Liver (tissue), 9 donors: Measurements from ENCODE around the gene PYGO2. TPM values are rescaled to one million over a fixed set of nuclear protein-coding genes. Genes with fewer than 3 reads are reported as not detected.
"Not testable (repeated sequence)": the region's sequence is repeated elsewhere in the genome, so short reads cannot be mapped to it uniquely, and the experiment has no call there.

Experiments
- DNase-seq: peaks from one replicate; pipeline ENCODE4 v3.0.0-alpha.2; 2017; ENCODE audit warnings: low spot score
- H3K27ac ChIP-seq, 2 donors: one replicate each; pipeline ENCODE4 v1.7.0; 2013; ENCODE audit warnings: inconsistent platforms in 2 of 2, low read length in 2 of 2, control low read depth in 1 of 2, low read depth in 1 of 2, mild to moderate bottlenecking in 1 of 2
- H3K27me3 ChIP-seq, 4 donors: one replicate each; pipeline versions ENCODE4 v1.6.1 to v1.7.0; 2013; ENCODE audit warnings: low read length in 3 of 4, inconsistent platforms in 1 of 4, mild to moderate bottlenecking in 1 of 4, moderate library complexity in 1 of 4; ENCODE audit not compliant: control insufficient read depth in 4 of 4, insufficient read depth in 4 of 4
- H3K36me3 ChIP-seq, 4 donors: one replicate each; pipeline versions ENCODE4 v1.6.1 to v1.7.0; 2013; ENCODE audit warnings: low read length in 3 of 4, mild to moderate bottlenecking in 3 of 4, low read depth in 1 of 4, moderate library complexity in 1 of 4; ENCODE audit not compliant: control insufficient read depth in 4 of 4, insufficient read depth in 3 of 4
- H3K4me1 ChIP-seq, 4 donors: one replicate each; pipeline versions ENCODE4 v1.6.1 to v1.7.0; 2013; ENCODE audit warnings: low read length in 3 of 4, mild to moderate bottlenecking in 3 of 4, moderate library complexity in 1 of 4; ENCODE audit not compliant: control insufficient read depth in 4 of 4, insufficient read depth in 4 of 4
- H3K4me3 ChIP-seq, 3 donors: one replicate each; pipeline versions ENCODE4 v1.6.1 to v1.7.0; 2013; ENCODE audit warnings: low read length in 3 of 3, control low read depth in 1 of 3, low read depth in 1 of 3, mild to moderate bottlenecking in 1 of 3
- H3K9ac ChIP-seq, 2 donors: one replicate each; pipeline ENCODE4 v1.7.0; 2013; ENCODE audit warnings: low read length in 2 of 2, mild to moderate bottlenecking in 2 of 2, moderate library complexity in 2 of 2, control low read depth in 1 of 2, low read depth in 1 of 2
- H3K9me3 ChIP-seq, 4 donors: one replicate each; pipeline versions ENCODE4 v1.6.1 to v1.7.0; 2013; ENCODE audit warnings: low read length in 3 of 4; ENCODE audit not compliant: control insufficient read depth in 4 of 4
- EGR1 ChIP-seq, 2 donors: IDR thresholded peaks; 2 replicates each; pipeline ENCODE4 v1.6.1; 2016 to 2018; ENCODE audit warnings: antibody characterized with exemption in 2 of 2, low read depth in 2 of 2
- FOXA1 ChIP-seq: IDR thresholded peaks from 2 replicates; pipeline ENCODE4 v1.6.1; 2016; ENCODE audit warnings: antibody characterized with exemption
- GABPA ChIP-seq, 2 donors: IDR thresholded peaks in 1 of 2; conservative IDR thresholded peaks in 1 of 2; 2 replicates each; pipeline ENCODE4 v1.6.1; 2016; ENCODE audit warnings: antibody characterized with exemption in 2 of 2, mild to moderate bottlenecking in 1 of 2, moderate library complexity in 1 of 2
- HNF4G ChIP-seq: IDR thresholded peaks from 2 replicates; pipeline ENCODE4 v1.6.1; 2016; ENCODE audit warnings: antibody characterized with exemption
- JUND ChIP-seq, 2 donors: IDR thresholded peaks; 2 replicates each; pipeline ENCODE4 v1.6.1; 2016; ENCODE audit warnings: antibody characterized with exemption in 2 of 2
- RAD21 ChIP-seq, 2 donors: IDR thresholded peaks; 2 replicates each; pipeline ENCODE4 v1.6.1; 2016; ENCODE audit warnings: antibody characterized with exemption in 2 of 2, mild to moderate bottlenecking in 2 of 2
- TAF1 ChIP-seq: conservative IDR thresholded peaks from 2 replicates; pipeline ENCODE4 v1.6.1; 2016; ENCODE audit warnings: antibody characterized with exemption, mild to moderate bottlenecking
- YY1 ChIP-seq: IDR thresholded peaks from 2 replicates; pipeline ENCODE4 v1.6.1; 2016; ENCODE audit warnings: antibody characterized with exemption, mild to moderate bottlenecking
- WGBS: extraction: QIAGEN DNeasy Blood & Tissue Kit; methylation state at CpG from one replicate; pipeline ENCODE4 v1.1.7; 2013; 5-methylcytosine and 5-hydroxymethylcytosine counted together
- polyA plus RNA-seq, 2 donors: library from polyadenylated mRNA; stranded (reverse) in 1 of 2; unstranded in 1 of 2; fragments of 200-250 nt in 1 of 2; fragments of >200 nt in 1 of 2; fragmentation: Nextera tagmentation in 1 of 2; extraction: Ambion mirVana in 1 of 2; gene quantifications; one replicate each; pipeline versions ENCODE4 v1.2.1 to v1.2.3, GENCODE V29; 2013 to 2015
- total RNA-seq, 2 donors: library from RNA; depleted of rRNA; stranded (reverse); fragments of >200 nt; gene quantifications; one replicate each; pipeline ENCODE4 v1.2.3, GENCODE V29; 2014
- TF ChIP-seq, protein P1 (sequence below): IDR thresholded peaks from 2 replicates; pipeline ENCODE4 v1.6.1; 2016; ENCODE audit warnings: antibody characterized with exemption, mild to moderate bottlenecking
- TF ChIP-seq, protein P2 (sequence below): fragments of 150-350 bp; IDR thresholded peaks from 2 replicates; pipeline ENCODE4 v1.5.1; 2017; ENCODE audit warnings: improper control_type of control experiment, low read depth, low read length; ENCODE audit not compliant: missing input control
- donor health status: healthy.
- donor health status: healthy.
- donor health status: healthy.
- donor health status: healthy.
- donor health status: healthy.

The PYGO2 gene
- total and polyA plus RNA-seq, 4 donors: 5.0 to 8.2 (median 7.0) TPM

DNA sequence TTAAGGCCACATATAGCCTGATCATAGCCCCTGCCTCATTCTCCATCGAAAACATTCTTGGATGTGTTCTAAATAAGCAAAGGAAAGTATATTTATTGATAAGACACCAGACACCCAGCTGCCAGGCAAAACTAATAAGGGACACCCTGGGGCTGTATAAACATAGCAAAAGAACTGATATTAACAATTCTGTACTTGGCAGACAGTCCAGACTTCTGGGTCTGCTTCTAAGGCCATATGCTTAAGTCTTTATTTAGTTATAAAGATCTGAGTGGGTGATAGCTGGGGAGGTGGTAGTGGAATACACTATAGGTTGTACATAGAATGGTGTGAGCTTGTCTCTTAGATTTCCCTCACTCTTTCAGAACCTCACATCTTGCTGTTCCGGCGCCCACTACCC is 16.8 kb upstream of the PYGO2 start (continued):
- TF ChIP-seq, protein P1, sequence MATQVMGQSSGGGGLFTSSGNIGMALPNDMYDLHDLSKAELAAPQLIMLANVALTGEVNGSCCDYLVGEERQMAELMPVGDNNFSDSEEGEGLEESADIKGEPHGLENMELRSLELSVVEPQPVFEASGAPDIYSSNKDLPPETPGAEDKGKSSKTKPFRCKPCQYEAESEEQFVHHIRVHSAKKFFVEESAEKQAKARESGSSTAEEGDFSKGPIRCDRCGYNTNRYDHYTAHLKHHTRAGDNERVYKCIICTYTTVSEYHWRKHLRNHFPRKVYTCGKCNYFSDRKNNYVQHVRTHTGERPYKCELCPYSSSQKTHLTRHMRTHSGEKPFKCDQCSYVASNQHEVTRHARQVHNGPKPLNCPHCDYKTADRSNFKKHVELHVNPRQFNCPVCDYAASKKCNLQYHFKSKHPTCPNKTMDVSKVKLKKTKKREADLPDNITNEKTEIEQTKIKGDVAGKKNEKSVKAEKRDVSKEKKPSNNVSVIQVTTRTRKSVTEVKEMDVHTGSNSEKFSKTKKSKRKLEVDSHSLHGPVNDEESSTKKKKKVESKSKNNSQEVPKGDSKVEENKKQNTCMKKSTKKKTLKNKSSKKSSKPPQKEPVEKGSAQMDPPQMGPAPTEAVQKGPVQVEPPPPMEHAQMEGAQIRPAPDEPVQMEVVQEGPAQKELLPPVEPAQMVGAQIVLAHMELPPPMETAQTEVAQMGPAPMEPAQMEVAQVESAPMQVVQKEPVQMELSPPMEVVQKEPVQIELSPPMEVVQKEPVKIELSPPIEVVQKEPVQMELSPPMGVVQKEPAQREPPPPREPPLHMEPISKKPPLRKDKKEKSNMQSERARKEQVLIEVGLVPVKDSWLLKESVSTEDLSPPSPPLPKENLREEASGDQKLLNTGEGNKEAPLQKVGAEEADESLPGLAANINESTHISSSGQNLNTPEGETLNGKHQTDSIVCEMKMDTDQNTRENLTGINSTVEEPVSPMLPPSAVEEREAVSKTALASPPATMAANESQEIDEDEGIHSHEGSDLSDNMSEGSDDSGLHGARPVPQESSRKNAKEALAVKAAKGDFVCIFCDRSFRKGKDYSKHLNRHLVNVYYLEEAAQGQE: no peak
- TF ChIP-seq RAD21 (IDR thresholded peaks at IDR 0.05) (no peak), FOXA1 (no peak), JUND (IDR thresholded peaks at IDR 0.05) (no peak)

DNA sequence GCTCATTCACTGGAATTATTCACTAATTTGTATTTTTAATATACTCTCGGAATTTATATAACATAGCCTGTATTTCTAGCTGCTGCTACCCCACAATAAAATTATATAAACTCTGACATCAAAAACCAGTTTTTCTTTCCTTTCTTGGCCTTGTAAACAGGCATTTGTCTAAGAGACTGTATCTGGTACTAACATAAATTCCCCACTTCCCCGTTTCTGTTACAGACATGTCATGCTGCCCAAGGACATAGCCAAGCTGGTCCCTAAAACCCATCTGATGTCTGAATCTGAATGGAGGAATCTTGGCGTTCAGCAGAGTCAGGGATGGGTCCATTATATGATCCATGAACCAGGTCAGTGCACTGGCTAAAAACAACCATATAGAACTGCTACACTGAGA is 16.2 kb upstream of the PYGO2 start:
- 81% methylated on average over 3 of the region's 3 CpGs for WGBS
- H3K4me1 ChIP-seq: peaks cover 0 to 20% (median 15%) of the 10 kb centered on the region in 4 donors
- H3K9me3 ChIP-seq: not testable (repeated sequence)

DNA sequence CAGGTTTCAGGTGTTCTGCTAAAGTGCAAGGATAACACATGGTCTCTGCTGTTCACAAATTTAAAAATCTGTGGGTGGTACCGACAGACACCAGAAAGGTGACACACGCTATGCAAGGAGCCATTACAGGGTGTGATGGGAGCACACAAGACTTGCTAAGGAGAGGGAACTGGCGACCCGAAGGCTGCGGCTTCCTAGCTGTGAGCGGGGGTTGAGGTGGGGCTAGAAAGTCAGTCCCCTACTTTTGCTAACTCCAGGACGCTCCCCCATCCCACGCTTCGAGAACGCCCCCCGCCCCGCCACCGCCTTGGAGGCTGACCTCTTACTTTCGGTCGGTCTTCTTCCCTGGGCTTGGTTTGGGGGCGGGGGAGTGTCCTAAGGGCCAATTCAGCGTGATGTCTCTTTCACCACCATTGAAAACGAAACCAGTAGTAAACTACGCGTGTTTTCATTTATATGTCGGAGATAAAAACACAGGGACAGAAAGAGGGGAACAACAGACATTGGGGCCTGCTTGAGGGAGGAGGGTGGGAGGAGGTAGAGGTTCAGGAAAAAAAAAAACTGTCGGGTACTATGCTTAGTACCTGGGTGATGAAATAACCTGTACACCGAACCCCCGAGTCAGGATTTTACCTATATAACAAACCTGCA is 14.0 kb upstream of the PYGO2 start:
- under 1% methylated on average over 24 of the region's 24 CpGs for WGBS
- Histone ChIP-seq H3K9me3 (no peaks in the 10 kb centered on the region), H3K4me1 (peaks cover 5 to 35% (median 27%) of the 10 kb centered on the region in 4 donors), H3K36me3 (peaks cover 0 to 11% (median 2%) of the 10 kb centered on the region in 4 donors), H3K27ac (peak overlapping the region; percentile 89 to 99), H3K9ac (peak overlapping the region; percentile 83 to 94), H3K4me3 (peak overlapping the region; percentile 66 to 94 (median 70)), H3K27me3 (no peaks in the 10 kb centered on the region)
- TF ChIP-seq EGR1 (IDR thresholded peaks at IDR 0.05; ENCODE audit: low read depth in 2 of 2) (no peak), JUND (IDR thresholded peaks at IDR 0.05) (no peak), RAD21 (IDR thresholded peaks at IDR 0.05) (no peak), HNF4G (no peak), TAF1 (no peak), YY1 (peak; percentile 32), GABPA (IDR thresholded peaks at IDR 0.05 in 1 of 2, conservative IDR thresholded peaks at IDR 0.05 in 1 of 2) (no peak)
- TF ChIP-seq, protein P2, sequence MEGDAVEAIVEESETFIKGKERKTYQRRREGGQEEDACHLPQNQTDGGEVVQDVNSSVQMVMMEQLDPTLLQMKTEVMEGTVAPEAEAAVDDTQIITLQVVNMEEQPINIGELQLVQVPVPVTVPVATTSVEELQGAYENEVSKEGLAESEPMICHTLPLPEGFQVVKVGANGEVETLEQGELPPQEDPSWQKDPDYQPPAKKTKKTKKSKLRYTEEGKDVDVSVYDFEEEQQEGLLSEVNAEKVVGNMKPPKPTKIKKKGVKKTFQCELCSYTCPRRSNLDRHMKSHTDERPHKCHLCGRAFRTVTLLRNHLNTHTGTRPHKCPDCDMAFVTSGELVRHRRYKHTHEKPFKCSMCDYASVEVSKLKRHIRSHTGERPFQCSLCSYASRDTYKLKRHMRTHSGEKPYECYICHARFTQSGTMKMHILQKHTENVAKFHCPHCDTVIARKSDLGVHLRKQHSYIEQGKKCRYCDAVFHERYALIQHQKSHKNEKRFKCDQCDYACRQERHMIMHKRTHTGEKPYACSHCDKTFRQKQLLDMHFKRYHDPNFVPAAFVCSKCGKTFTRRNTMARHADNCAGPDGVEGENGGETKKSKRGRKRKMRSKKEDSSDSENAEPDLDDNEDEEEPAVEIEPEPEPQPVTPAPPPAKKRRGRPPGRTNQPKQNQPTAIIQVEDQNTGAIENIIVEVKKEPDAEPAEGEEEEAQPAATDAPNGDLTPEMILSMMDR: no peak
- DNase-seq: peak; percentile 65

More for the DNA sequence above, 16.2 kb upstream of the PYGO2 start:
- H3K27ac ChIP-seq, H3K27me3 ChIP-seq, H3K9ac ChIP-seq, H3K4me3 ChIP-seq, DNase-seq: not testable (repeated sequence)
- H3K36me3 ChIP-seq: peaks cover 0 to 11% (median 2%) of the 10 kb centered on the region in 4 donors
